ENCODE results near the gene AP3B1.

GRCh38 chr5:78277715-78278114, 16.8 kb downstream of the AP3B1 start:
- TF ChIP-seq CTCF (IDR thresholded peaks at IDR 0.05) (no peak), POLR2AphosphoS5 (IDR thresholded peaks at IDR 0.05; ENCODE audit: insufficient read depth in 1 of 2, low read depth in 1 of 2) (no peak), POLR2A (IDR thresholded peaks at IDR 0.05) (no peak)
